Fibroblast of lung (primary cell): Measurements from ENCODE around the gene SERAC1.

Source experiments
- EZH2 ChIP-seq: IDR thresholded peaks from 2 replicates; pipeline ENCODE4 v1.5.1; 2012; ENCODE audit warnings: low read length, control low read depth, mild to moderate bottlenecking; ENCODE audit errors: missing control alignments
- TF ChIP-seq, protein P1 (sequence below), 2 donors: IDR thresholded peaks in 1 of 2; conservative IDR thresholded peaks in 1 of 2; 1 replicate in 1 of 2; 2 replicates in 1 of 2; pipeline ENCODE4 v1.5.1; 2011 to 2012; ENCODE audit warnings: low read length in 2 of 2, control low read depth in 1 of 2, inconsistent platforms in 1 of 2, low read depth in 1 of 2, mild to moderate bottlenecking in 1 of 2

DNA sequence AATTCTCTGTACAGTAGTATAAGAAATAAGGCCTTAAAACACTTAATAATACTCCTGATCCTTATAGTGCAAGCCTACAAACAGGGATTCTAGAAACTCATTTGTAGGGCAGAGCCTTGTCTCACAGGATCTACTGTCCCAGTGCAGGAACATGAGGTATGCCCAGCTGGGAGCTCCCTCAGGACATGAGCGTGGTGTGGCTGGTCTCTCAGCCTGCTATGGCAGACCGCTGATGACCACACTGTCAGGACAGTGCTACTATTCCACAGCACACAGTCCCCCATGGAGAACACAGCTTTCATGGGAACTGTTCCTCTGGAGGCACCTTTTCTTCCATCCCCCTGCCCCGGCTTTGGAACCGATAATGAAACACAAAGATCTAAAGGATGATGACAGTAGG is 53.0 kb downstream of the SERAC1 start:
- TF ChIP-seq, protein P1, sequence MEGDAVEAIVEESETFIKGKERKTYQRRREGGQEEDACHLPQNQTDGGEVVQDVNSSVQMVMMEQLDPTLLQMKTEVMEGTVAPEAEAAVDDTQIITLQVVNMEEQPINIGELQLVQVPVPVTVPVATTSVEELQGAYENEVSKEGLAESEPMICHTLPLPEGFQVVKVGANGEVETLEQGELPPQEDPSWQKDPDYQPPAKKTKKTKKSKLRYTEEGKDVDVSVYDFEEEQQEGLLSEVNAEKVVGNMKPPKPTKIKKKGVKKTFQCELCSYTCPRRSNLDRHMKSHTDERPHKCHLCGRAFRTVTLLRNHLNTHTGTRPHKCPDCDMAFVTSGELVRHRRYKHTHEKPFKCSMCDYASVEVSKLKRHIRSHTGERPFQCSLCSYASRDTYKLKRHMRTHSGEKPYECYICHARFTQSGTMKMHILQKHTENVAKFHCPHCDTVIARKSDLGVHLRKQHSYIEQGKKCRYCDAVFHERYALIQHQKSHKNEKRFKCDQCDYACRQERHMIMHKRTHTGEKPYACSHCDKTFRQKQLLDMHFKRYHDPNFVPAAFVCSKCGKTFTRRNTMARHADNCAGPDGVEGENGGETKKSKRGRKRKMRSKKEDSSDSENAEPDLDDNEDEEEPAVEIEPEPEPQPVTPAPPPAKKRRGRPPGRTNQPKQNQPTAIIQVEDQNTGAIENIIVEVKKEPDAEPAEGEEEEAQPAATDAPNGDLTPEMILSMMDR (conservative IDR thresholded peaks at IDR 0.05 in 1 of 2, IDR thresholded peaks at IDR 0.05 in 1 of 2; ENCODE audit: low read depth in 1 of 2, low read length in 2 of 2), result no peak
- TF ChIP-seq EZH2, result no peak
